Heart left ventricle (tissue), 13 donors: ENCODE results near the gene MSL3B.

Experiments used
- POLR2A ChIP-seq, 2 donors: fragments of 450-650 bp; IDR thresholded peaks; one replicate each; pipeline ENCODE4 v1.6.1; 2017; ENCODE audit warnings: antibody characterized with exemption in 2 of 2, mild to moderate bottlenecking in 2 of 2, moderate library complexity in 2 of 2
- TF ChIP-seq, protein P1 (sequence below), 12 donors: fragments of 200-600 bp; sonication (generic) in 4 of 12; IDR thresholded peaks; one replicate each; pipeline versions ENCODE4 v1.5.0 to v1.8.0; 2018 to 2022; ENCODE audit warnings: antibody characterized with exemption in 12 of 12, mild to moderate bottlenecking in 5 of 12
- donor health status: ischemic (EF 13 %, LVEDD 7.1; RV severe dilation, severe dysfunction).
- donor health status: DM: no; HTN: yes; CAD: no.
- donor health status: DM: no; HTN: no; CAD: no.
- donor health status: ischemic (EF 25% LVEDD 6.9; RV normal size, moderate dysfunction).
- donor health status: ischemic (EF 25% LVEDD 5.7; RV mildly dilated, moderate dysfunction).
- donor health status: ischemic (EF 35%, LVEDD 5.7; RV mildly dilated, moderate dysfunction).
- donor health status: nonischemic (EF 11% LVEDD 7.7; RV severe dilation, severe dysfunction).
- donor health status: DM: yes; HTN: yes; CAD: no.
- donor health status: PGD.
- donor health status: ischemic (EF 29% LVEDD 5.4; RV normal size, mild dysfunction).
- donor health status: nonischemic (EF 23%, LVEDD 6.1; RV moderate dilation, normal function).

DNA sequence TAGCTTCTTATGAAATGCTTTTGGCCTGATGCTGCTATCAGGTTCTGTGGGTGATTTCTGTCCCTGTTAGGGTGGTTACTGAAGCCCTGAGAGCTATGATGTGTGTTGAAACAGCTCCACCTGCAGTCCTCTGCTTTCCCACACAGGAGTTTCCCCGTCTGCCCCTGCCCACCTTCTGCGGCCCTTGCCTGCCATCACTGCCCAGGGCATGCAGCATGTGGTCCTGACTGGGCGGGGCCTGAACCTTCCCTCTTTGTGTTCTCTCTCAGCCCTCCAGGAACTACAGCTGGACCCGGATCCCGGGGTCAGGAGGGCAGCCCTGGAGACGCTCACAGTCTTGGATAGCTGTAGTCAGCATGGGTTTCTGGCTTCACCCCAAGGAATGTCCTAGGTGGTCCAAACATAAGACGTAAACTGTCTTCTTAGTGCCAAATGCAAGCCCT lies 35.3 kb downstream of the MSL3B start:
- TF ChIP-seq, protein P1, sequence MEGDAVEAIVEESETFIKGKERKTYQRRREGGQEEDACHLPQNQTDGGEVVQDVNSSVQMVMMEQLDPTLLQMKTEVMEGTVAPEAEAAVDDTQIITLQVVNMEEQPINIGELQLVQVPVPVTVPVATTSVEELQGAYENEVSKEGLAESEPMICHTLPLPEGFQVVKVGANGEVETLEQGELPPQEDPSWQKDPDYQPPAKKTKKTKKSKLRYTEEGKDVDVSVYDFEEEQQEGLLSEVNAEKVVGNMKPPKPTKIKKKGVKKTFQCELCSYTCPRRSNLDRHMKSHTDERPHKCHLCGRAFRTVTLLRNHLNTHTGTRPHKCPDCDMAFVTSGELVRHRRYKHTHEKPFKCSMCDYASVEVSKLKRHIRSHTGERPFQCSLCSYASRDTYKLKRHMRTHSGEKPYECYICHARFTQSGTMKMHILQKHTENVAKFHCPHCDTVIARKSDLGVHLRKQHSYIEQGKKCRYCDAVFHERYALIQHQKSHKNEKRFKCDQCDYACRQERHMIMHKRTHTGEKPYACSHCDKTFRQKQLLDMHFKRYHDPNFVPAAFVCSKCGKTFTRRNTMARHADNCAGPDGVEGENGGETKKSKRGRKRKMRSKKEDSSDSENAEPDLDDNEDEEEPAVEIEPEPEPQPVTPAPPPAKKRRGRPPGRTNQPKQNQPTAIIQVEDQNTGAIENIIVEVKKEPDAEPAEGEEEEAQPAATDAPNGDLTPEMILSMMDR (IDR thresholded peaks at IDR 0.05) = no peak
- no peak for TF ChIP-seq POLR2A (IDR thresholded peaks at IDR 0.05)
